NCI-H510A (cell line): ENCODE results near the gene SPON1.
"Not testable (repeated sequence)": the region's sequence is repeated elsewhere in the genome, so short reads cannot be mapped to it uniquely, and the experiment has no call there.

ENCODE experiments used
- DNase-seq: peaks from one replicate; lab custom pipeline; 2025; lab: John Stamatoyannopoulos, UW

The SPON1 gene

GRCh38 chr11:13983081-13983751, 20.7 kb downstream of the SPON1 start:
- DNase-seq = no peak

DNA sequence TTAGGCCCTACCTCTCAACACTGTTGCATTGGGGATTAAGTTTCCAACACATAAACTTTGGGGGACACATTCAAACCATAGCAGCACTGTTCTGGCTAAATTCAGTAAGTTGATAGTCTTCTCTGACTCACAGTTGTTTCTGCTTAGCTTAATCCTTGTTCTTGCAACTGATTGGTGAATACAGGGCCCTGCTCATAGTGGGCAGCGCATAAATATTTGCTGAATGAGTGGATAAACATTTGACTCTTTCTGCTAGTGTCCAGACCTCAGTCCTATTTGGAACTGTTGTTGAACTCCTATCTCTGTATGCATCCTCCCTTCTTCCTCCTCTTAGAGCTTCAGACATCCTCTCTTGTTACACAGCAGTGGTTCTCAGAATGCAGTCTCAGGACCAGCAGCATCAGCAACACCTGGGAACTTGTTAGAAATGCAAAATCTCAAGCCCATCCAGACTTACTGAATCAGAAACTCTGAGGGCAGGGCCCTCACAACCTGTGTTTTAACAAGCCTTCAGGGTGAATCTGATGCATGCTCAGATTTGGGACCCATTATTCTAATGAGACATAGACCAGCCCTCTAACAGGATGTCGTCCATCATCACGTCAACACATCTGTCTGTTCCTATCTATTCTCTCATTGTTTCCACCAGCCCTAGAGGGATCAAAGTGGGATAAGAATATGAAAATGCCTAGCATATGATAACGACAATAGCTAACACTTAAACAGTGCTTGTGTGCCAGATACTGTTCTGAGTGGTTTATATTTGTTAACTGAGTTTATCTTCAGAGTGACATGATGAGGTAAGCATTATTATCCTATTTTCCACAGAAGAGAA, 22.3 kb downstream of the SPON1 start:
- no peak for DNase-seq

- DNase-seq = not testable (repeated sequence)
Measured at GRCh38 chr11:13986695-13987094, 24.2 kb downstream of the SPON1 start.

DNA sequence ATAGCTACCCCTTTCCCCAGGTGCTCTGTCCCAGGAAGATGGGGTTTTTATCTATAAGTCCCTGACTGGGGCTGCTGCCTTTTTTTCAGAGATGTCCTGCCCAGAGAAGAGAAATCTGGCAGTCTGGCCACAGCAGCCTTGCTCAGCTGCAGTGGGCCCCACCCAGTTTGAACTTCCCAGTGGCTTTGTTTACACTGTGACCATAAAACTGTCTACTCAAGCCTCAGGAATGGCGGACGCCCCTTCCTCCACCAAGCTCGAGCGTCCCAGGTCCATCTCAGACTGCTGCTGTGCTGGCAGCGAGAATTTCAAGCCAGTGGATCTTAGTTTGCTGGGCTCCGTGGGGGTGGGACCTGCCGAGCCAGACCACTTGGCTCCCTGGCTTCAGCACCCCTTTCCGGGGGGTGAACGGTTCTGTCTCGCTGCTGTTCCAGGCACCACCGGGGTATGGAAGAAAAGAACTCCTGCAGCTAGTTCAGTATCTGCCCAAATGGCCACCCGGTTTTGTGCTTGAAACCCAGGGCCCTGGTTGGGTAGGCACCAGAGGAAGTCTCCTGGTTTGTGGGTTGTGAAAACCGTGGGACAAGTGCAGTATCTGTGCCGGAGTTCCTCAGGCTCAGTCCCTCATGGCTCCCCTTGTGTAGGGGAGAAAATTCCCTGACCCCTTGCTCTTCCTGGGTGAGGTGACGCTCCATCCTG, 29.8 kb downstream of the SPON1 start:
- DNase-seq = not testable (repeated sequence)

DNA sequence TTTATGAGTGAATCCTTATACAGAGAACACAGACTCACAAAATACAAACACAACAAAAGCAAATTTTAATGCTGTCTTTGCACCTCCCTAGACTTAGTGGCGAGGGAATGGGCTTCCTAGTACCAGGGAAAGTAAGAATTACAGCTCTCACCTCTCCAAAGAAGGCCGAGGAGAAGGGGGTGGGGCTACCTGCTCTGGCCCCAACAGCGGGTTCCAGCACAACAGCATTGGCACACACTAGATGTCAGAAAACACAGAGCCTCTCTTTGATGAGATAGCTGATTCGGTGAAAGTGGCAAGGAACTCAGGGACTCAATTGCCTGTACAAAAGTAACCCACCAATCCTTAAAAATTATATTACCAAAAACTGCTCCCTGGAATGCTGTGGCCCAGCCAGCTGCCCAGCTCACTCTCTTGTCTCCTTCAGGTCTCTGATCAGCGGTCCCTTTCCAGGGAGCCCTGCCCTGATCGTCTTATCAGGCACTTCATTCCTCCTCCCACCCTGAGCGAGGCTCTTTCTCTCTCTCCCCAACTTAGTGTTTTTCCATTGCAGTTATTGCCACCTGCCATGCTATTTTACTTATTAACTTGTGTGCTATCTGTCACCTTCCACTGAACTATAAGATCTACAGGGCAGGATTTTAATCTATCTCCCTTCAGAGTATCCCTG, 30.7 kb downstream of the SPON1 start:
- no peak for DNase-seq

- no peak for DNase-seq
Measured at GRCh38 chr11:13997881-13998280, 35.4 kb downstream of the SPON1 start.

DNA sequence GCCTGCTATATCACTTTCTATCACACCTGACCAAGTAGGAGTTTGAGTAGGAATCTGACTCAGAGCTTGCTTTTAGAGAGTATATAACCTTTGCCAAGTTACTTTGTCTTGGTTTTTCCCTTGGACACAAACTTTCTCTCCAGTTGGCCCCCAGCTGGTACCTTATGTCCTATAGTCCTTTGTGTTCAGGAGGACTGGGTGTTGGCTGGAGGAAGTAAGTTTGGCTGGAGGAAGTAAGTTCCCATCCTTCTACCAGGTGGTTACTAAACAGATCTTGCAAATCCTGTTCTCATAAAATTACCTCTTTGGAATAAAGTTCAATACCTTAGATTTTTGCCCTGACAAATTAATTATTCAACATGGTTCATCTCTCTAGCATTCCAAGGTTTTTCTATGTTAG, 37.2 kb downstream of the SPON1 start:
- DNase-seq = no peak

GRCh38 chr11:14001597-14001996, 39.1 kb downstream of the SPON1 start:
- DNase-seq = no peak

GRCh38 chr11:14007566-14007965, 45.0 kb downstream of the SPON1 start:
- DNase-seq = no peak

GRCh38 chr11:14010665-14011064, 48.1 kb downstream of the SPON1 start:
- no peak for DNase-seq

GRCh38 chr11:14012846-14013245, 50.3 kb downstream of the SPON1 start:
- DNase-seq = no peak

- no peak for DNase-seq
Measured at GRCh38 chr11:14015711-14016110, 53.2 kb downstream of the SPON1 start.

DNA sequence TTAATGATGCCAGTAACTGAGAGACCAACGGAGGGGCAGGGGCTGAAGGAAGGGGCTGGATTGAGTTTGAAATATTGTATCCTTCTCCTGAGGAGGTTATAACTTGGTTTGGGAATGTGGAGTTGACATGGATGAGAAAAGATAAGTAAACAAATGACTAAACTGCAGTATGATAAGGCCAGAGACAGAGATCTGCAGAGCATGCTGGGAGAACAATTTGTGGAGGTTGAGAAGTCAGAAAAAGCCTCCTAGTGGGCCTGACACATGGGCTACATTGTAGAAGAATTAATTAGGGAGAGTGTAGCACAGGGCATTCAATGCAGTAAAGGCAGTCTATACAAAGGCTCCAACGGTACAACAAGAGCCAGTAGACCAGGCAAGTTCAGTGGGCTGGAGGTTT, 55.9 kb downstream of the SPON1 start:
- DNase-seq = no peak

DNA sequence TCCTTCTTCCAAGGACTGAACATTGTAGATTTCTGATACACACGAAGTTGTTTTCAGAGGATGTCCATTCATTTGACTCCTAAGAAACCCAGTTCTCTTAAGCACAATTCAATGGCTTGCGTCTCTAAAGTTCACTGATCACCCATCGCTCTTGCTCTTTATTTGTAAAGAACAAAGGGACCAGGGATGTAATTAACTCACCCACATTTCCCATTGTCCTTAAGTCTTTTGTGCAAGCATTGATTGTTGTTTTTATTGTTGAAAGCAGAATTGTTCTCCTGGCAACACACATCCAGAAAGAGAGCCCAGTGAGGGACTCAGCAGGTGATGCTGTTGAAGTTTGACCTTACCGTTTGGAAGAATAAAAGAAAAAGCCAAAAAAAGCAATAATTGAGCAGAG, 59.2 kb downstream of the SPON1 start:
- DNase-seq = no peak

GRCh38 chr11:14022251-14022650, 59.7 kb downstream of the SPON1 start:
- no peak for DNase-seq

DNA sequence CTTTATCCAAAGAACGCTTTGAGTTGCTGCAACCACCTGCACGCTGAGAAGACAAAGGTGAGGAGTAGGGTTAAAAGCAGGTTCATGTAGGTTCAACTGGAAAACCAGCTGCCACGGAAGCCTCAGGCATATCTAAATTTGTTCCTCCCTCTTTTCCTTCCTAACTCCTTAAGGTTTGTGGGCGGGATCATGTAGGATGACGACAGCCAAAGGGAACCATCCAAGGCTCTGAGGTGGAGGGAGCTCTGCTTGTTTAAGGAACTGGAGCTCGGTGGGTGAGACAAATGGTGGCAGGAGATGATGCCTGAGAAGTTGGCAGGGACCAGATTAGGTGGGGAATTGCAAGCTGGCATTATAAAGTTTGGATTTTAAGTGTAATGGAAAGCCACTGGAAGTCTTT, 60.3 kb downstream of the SPON1 start:
- no peak for DNase-seq

DNA sequence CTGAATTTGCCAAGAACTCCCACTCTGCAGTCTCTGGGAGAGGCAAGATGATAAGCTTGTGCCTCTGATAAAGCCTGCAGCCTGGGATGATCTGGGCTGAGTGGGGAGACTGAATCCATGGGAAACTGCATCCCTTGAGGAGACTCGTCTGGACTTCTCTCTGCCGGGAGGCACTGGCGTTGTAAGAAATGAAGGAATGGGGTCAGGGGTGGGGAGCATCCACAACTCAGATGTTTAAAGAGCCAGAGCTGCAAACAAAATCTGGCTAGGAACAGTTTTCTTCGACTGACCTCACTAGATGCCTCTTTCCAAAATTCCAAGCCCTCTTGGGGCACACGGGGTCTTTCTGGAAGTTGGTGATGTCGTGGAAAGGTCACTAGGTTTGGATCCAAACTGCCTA, 64.4 kb downstream of the SPON1 start:
- no peak for DNase-seq

GRCh38 chr11:14027525-14027924, 65.0 kb downstream of the SPON1 start:
- DNase-seq = no peak

DNA sequence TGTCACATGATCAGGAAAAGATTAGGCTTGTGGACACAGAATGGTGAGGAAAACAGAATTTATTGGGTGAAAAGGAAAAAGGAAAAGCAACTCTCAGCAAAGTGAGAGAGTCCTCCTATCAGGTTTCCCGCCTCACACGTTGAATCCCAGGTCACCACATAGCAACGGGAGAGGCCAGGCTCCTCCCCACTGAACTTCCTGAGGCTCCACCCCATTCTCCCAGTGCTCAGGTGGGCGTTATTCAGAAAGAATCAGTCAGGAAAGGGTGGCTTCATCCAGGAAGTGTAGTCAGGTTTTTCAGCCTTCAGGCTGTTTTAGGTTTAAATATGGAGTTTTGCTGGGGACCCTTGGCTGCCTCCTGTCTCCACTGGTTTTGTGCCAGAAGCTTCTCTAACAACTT, 66.9 kb downstream of the SPON1 start:
- peak; percentile 1 for DNase-seq

DNA sequence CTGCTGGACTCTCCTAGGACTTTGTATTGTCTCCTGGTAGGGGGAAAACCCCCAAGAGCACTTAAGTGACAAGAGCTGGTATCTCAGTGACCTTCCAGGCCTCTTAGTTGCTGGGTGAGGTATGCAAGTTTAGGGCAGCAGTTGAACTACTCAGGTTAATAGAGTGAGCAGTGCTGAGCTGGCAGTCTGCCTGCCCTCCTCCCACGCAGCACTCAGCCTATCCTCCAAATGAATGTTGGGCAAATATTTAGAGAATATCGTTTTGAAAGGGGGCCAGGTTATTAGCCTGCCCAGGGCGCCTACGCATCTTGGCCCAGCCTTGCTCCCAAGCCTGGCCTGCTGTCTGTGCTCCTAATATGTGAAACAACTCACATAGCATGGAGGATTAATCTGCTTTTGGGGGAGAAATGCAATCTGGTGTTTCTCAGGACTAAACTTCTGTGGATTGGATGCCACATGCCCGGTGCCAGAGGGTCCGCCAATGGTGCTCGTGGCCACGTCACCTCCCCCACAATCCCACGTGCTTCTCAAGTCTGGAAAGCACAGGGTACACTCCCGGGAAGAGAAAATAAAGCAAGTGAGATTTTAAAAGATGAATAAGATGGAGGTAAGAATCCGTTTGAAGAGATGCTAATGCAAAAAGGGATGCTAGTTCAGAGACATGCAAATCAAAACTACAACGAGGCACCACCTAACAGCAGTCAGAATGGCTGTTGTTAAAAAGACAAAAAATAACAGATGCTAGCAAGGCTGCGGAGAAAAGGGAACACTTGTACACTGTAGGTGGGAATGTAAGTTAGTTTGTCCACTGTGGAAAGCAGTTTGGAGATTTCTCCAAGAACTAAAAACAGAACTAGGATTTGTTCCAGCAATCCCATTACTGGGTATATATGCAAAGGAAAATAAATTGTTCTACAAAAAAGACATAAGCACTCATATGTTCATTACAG, 67.7 kb downstream of the SPON1 start:
- peak; percentile 5 for DNase-seq

DNA sequence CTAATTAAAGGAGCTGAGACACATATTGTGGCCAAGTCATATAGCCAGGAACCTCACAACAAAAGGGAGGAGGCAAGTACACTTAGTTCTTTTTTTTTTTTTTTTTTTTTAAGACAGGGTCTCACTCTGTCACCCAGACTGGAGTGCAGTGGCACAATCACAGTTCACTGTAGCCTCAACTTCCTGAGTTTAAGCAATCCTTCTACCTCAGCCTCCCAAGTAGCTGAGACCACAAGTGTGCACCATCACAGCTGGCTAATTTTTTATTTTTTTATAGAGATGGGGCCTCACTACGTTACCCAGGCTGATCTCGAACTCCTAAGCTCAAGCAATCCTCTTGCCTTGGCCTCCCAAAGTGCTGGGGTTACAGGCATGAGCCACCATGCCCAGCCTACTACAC, 73.0 kb downstream of the SPON1 start:
- DNase-seq = not testable (repeated sequence)
